Testis (tissue), 3 donors: Measurements from ENCODE around the gene CNIH3. TPM values are rescaled to one million over a fixed set of nuclear protein-coding genes. Genes with fewer than 3 reads are reported as not detected.
A peak's percentile ranks its signal among the peaks of the same experiment; 100 is the strongest.

Experiments
- DNase-seq: peaks from one replicate; pipeline ENCODE4 v3.0.0-alpha.2; 2019
- H3K27ac ChIP-seq, 2 donors: fragments of 200-600 bp; sonication (generic); one replicate each; pipeline ENCODE4 v1.5.1; 2019
- H3K27me3 ChIP-seq: fragments of 200-600 bp; sonication (generic); one replicate; pipeline ENCODE4 v1.5.1; 2019
- H3K36me3 ChIP-seq: fragments of 200-600 bp; sonication (generic); one replicate; pipeline ENCODE4 v1.5.1; 2017; ENCODE audit warnings: low read depth; ENCODE audit errors: missing control alignments
- H3K4me1 ChIP-seq: fragments of 200-600 bp; sonication (generic); one replicate; pipeline ENCODE4 v1.5.1; 2019
- H3K4me3 ChIP-seq, 2 donors: fragments of 200-600 bp; sonication (generic); one replicate each; pipeline ENCODE4 v1.5.1; 2017 to 2019
- H3K9me3 ChIP-seq: fragments of 200-600 bp; sonication (generic); one replicate; pipeline ENCODE4 v1.5.1; 2017
- POLR2A ChIP-seq: fragments of 450-650 bp; IDR thresholded peaks from one replicate; pipeline ENCODE4 v1.6.1; 2017; ENCODE audit warnings: antibody characterized with exemption, mild to moderate bottlenecking, moderate library complexity
- WGBS, 2 donors: methylation state at CpG; one replicate each; pipeline ENCODE4 v1.1.5; 2018; 5-methylcytosine and 5-hydroxymethylcytosine counted together
- intact Hi-C: fragments of 100-400 bp; cut with DNase I; formaldehyde crosslinking; loops from one replicate; pipeline ENCODE4 v1.15.1; 2023; ENCODE audit warnings: low total_unique reads
- polyA plus RNA-seq: library from polyadenylated mRNA; stranded (reverse); fragments of 350-450 nt; fragmentation: Illumina TruSeq; extraction: RNeasy Lipid Tissue Mini Kit (QIAGEN cat#74804); gene quantifications from one replicate; pipeline ENCODE4 v1.2.3, GENCODE V29; 2014; ENCODE audit warnings: low read depth, low replicate concordance; ENCODE audit not compliant: insufficient read depth
- total RNA-seq, 2 donors: library from RNA; depleted of rRNA; stranded (reverse); fragments of >200 nt; gene quantifications; one replicate each; pipeline ENCODE4 v1.2.3, GENCODE V29; 2016
- TF ChIP-seq, protein P1 (sequence below), 3 experiments: fragments of 450-650 bp in 2 of 3; fragments of 200-600 bp in 1 of 3; sonication (generic) in 1 of 3; IDR thresholded peaks; one replicate each; pipeline ENCODE4 v1.5.1; 2016 to 2019; ENCODE audit warnings: antibody characterized with exemption in 3 of 3, mild to moderate bottlenecking in 2 of 3, moderate library complexity in 1 of 3

The CNIH3 gene
- total and polyA plus RNA-seq, 3 donors from 2014 or later = 8.5 to 9.8 (median 8.5) TPM

- Histone ChIP-seq H3K27me3 (no peaks in the 10 kb centered on the region), H3K36me3 (no peaks in the 10 kb centered on the region), H3K4me1 (peaks cover 13% of the 10 kb centered on the region), H3K9me3 (no peaks in the 10 kb centered on the region), H3K4me3 (peak overlapping the region; percentile 43 to 60), H3K27ac (no peak overlapping the region)
- intact Hi-C loops = no loop called here
- no peak for DNase-seq
- WGBS, 2 donors = 1 to 2% methylated on average over 36 to 39 of the region's 52 CpGs
- TF ChIP-seq POLR2A = no peak
- TF ChIP-seq, protein P1, sequence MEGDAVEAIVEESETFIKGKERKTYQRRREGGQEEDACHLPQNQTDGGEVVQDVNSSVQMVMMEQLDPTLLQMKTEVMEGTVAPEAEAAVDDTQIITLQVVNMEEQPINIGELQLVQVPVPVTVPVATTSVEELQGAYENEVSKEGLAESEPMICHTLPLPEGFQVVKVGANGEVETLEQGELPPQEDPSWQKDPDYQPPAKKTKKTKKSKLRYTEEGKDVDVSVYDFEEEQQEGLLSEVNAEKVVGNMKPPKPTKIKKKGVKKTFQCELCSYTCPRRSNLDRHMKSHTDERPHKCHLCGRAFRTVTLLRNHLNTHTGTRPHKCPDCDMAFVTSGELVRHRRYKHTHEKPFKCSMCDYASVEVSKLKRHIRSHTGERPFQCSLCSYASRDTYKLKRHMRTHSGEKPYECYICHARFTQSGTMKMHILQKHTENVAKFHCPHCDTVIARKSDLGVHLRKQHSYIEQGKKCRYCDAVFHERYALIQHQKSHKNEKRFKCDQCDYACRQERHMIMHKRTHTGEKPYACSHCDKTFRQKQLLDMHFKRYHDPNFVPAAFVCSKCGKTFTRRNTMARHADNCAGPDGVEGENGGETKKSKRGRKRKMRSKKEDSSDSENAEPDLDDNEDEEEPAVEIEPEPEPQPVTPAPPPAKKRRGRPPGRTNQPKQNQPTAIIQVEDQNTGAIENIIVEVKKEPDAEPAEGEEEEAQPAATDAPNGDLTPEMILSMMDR (IDR thresholded peaks at IDR 0.05) = no peak
These were observed 766 bp downstream of the CNIH3 start for GRCh38 chr1:224616756-224617409.

- intact Hi-C loops = no loop called here
These were observed 1.6 kb downstream of the CNIH3 start for GRCh38 chr1:224617410-224618355.

DNA sequence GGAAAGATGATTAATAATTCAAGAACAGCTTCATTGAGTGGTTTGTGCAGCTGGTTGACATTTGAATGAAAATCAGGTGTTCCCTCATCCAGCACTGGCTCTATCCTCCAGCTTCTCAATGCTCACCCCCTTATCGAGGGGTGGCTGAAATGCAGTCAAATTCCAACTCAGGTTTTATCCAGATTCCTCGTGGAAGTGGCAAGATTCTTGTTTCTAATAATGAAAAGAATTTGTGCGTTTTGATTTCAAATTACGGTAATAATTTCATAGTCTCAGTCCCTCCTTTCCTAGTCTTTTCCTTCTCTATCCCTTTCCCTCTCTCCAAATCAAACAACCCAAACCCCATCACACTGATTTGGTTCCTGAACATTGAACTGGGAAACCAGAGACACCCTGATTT lies 3.1 kb downstream of the CNIH3 start:
- H3K36me3 ChIP-seq = no peaks in the 10 kb centered on the region
- intact Hi-C loops = no loop called here
- H3K27ac ChIP-seq = no peak overlapping the region
- WGBS, 2 donors = 74 to 82% methylated on average over 4 of the region's 4 CpGs
- TF ChIP-seq POLR2A = no peak
- TF ChIP-seq, protein P1 (IDR thresholded peaks at IDR 0.05) = no peak
- no peak for DNase-seq
- H3K4me3 ChIP-seq = no peak overlapping the region
- no peaks in the 10 kb centered on the region for H3K9me3 ChIP-seq
- H3K27me3 ChIP-seq = no peaks in the 10 kb centered on the region
- H3K4me1 ChIP-seq = peaks cover 13% of the 10 kb centered on the region

More at GRCh38 chr1:224617410-224618355, 1.6 kb downstream of the CNIH3 start:
- peaks cover 13% of the 10 kb centered on the region for H3K4me1 ChIP-seq
- no peak overlapping the region for H3K27ac ChIP-seq
- peak overlapping the region in 1 of 2 donors; percentile 60 for H3K4me3 ChIP-seq
- H3K9me3 ChIP-seq = no peaks in the 10 kb centered on the region
- H3K27me3 ChIP-seq = no peaks in the 10 kb centered on the region
- DNase-seq = no peak
- TF ChIP-seq, protein P1 (IDR thresholded peaks at IDR 0.05) = no peak
- no peak for TF ChIP-seq POLR2A
- H3K36me3 ChIP-seq = no peaks in the 10 kb centered on the region
- 5% methylated on average over 44 to 55 of the region's 55 CpGs for WGBS, 2 donors

- no peak for DNase-seq
- Histone ChIP-seq H3K9me3 (no peaks in the 10 kb centered on the region), H3K27ac (no peak overlapping the region), H3K27me3 (no peaks in the 10 kb centered on the region), H3K36me3 (no peaks in the 10 kb centered on the region), H3K4me1 (peaks cover 13% of the 10 kb centered on the region), H3K4me3 (no peak overlapping the region)
- 65 to 98% methylated on average over 2 of the region's 2 CpGs for WGBS, 2 donors
- intact Hi-C loops = no loop called here
- TF ChIP-seq POLR2A = no peak
- TF ChIP-seq, protein P1 (IDR thresholded peaks at IDR 0.05) = no peak
These were observed 4.0 kb downstream of the CNIH3 start for GRCh38 chr1:224620105-224620504.
